ENCODE results near the gene TMEM40. TPM values are rescaled to one million over a fixed set of nuclear protein-coding genes. Genes with fewer than 3 reads are reported as not detected.

Gene TMEM40
- total RNA-seq, result not detected in 2 replicates

GRCh38 chr3:12759097-12759679 is at the start of gene TMEM40:
Gene TMEM40 (minus strand): TSS chr3:12759259. CDS start chr3:12749832, 9,427 bp downstream.
- intact Hi-C loops (cut with micrococcal nuclease), result no loop called here

- intact Hi-C loops (cut with micrococcal nuclease), result no loop called here
Measured at GRCh38 chr3:12808587-12808986, 49.5 kb upstream of the TMEM40 start.

- intact Hi-C loops (cut with micrococcal nuclease), result no loop called here
Measured at GRCh38 chr3:12807601-12808359, 48.7 kb upstream of the TMEM40 start.

GRCh38 chr3:12807066-12807465 is 48.0 kb upstream of the TMEM40 start:
- intact Hi-C loops (cut with micrococcal nuclease), result no loop called here

- intact Hi-C loops (cut with micrococcal nuclease), result no loop called here
Measured at GRCh38 chr3:12803371-12803770, 44.3 kb upstream of the TMEM40 start.

GRCh38 chr3:12799525-12800440 is 40.7 kb upstream of the TMEM40 start:
- intact Hi-C loops (cut with micrococcal nuclease), result no loop called here

GRCh38 chr3:12798559-12799179 is 39.6 kb upstream of the TMEM40 start:
- intact Hi-C loops (cut with micrococcal nuclease), result no loop called here

GRCh38 chr3:12797892-12798558 is 39.0 kb upstream of the TMEM40 start:
- intact Hi-C loops (cut with micrococcal nuclease), result no loop called here

GRCh38 chr3:12797124-12797891 is 38.2 kb upstream of the TMEM40 start:
- intact Hi-C loops (cut with micrococcal nuclease), result no loop called here

GRCh38 chr3:12796171-12797123 is 37.4 kb upstream of the TMEM40 start, which contains the start of gene CAND2:
Gene CAND2 (plus strand): TSS chr3:12796680. CDS start chr3:12796721, 41 bp downstream.
- intact Hi-C loops (cut with micrococcal nuclease), result no loop called here

- intact Hi-C loops (cut with micrococcal nuclease), result no loop called here
Measured at GRCh38 chr3:12793701-12794100, 34.6 kb upstream of the TMEM40 start.

- intact Hi-C loops (cut with micrococcal nuclease), result no loop called here
Measured at GRCh38 chr3:12791430-12791829, 32.4 kb upstream of the TMEM40 start.

GRCh38 chr3:12787967-12788690 is 29.1 kb upstream of the TMEM40 start:
- intact Hi-C loops (cut with micrococcal nuclease), result loop anchor here (1.0 to 2.0 kb wide), 2 partner anchors 53 to 104 kb away; partner anchors contain the start of gene RPL32

- intact Hi-C loops (cut with micrococcal nuclease), result loop anchor here (1.0 to 2.0 kb wide), 2 partner anchors 53 to 105 kb away; partner anchors contain the start of gene RPL32
Measured at GRCh38 chr3:12787346-12787745, 28.3 kb upstream of the TMEM40 start.

GRCh38 chr3:12785096-12785495 is 26.0 kb upstream of the TMEM40 start:
- intact Hi-C loops (cut with micrococcal nuclease), result no loop called here

- intact Hi-C loops (cut with micrococcal nuclease), result no loop called here
Measured at GRCh38 chr3:12782172-12782815, 23.2 kb upstream of the TMEM40 start.

- intact Hi-C loops (cut with micrococcal nuclease), result no loop called here
Measured at GRCh38 chr3:12780751-12781150, 21.7 kb upstream of the TMEM40 start.

GRCh38 chr3:12777171-12777570 is 18.1 kb upstream of the TMEM40 start:
- intact Hi-C loops (cut with micrococcal nuclease), result no loop called here
